CD4-positive, alpha-beta T cell treated with Interleukin-17A for 1 hour (primary cell): ENCODE measurements around the gene PLEKHS1.

Experiments used
- DNase-seq: peaks from one replicate; pipeline ENCODE4 v3.0.0-alpha.2; 2020

PLEKHS1 gene

GRCh38 chr10:113751181-113751732 is at the start of gene PLEKHS1:
TSS of gene PLEKHS1 (plus strand) at chr10:113751682. CDS start at chr10:113755278, 3,596 bp downstream.
- no peak for DNase-seq

GRCh38 chr10:113704637-113705343 is 46.7 kb upstream of the PLEKHS1 start:
- DNase-seq: peak; percentile 44

- DNase-seq: no peak
These were observed 46.2 kb upstream of the PLEKHS1 start for GRCh38 chr10:113705344-113705652.

GRCh38 chr10:113706623-113707022 is 44.9 kb upstream of the PLEKHS1 start:
- DNase-seq: no peak

- DNase-seq: no peak
These were observed 42.8 kb upstream of the PLEKHS1 start for GRCh38 chr10:113708640-113709039.

- no peak for DNase-seq
These were observed 42.2 kb upstream of the PLEKHS1 start for GRCh38 chr10:113709221-113709838.

- DNase-seq: no peak
These were observed 40.3 kb upstream of the PLEKHS1 start for GRCh38 chr10:113711142-113711541.

- no peak for DNase-seq
These were observed 39.5 kb upstream of the PLEKHS1 start for GRCh38 chr10:113712024-113712423.

- no peak for DNase-seq
These were observed 38.5 kb upstream of the PLEKHS1 start for GRCh38 chr10:113712755-113713639.

GRCh38 chr10:113713640-113713982 is 37.9 kb upstream of the PLEKHS1 start:
- DNase-seq: no peak

GRCh38 chr10:113716109-113716910 is 35.2 kb upstream of the PLEKHS1 start:
- no peak for DNase-seq

GRCh38 chr10:113718969-113719822 is 32.3 kb upstream of the PLEKHS1 start:
- no peak for DNase-seq

- no peak for DNase-seq
These were observed 31.1 kb upstream of the PLEKHS1 start for GRCh38 chr10:113720386-113720785.

- DNase-seq: no peak
These were observed 19.2 kb upstream of the PLEKHS1 start for GRCh38 chr10:113732160-113732881.

- DNase-seq: no peak
These were observed 18.5 kb upstream of the PLEKHS1 start for GRCh38 chr10:113732966-113733365.

- no peak for DNase-seq
These were observed 17.8 kb upstream of the PLEKHS1 start for GRCh38 chr10:113733635-113734034.

- DNase-seq: no peak
These were observed 15.6 kb upstream of the PLEKHS1 start for GRCh38 chr10:113735913-113736312.

- DNase-seq: no peak
These were observed 14.9 kb upstream of the PLEKHS1 start for GRCh38 chr10:113736576-113736975.

- no peak for DNase-seq
These were observed 12.5 kb upstream of the PLEKHS1 start for GRCh38 chr10:113739031-113739430.

- DNase-seq: no peak
These were observed 11.9 kb upstream of the PLEKHS1 start for GRCh38 chr10:113739577-113739976.

GRCh38 chr10:113740850-113741249 is 10.6 kb upstream of the PLEKHS1 start:
- DNase-seq: no peak
